ENCODE results near the gene IMPG1. TPM values are rescaled to one million over a fixed set of nuclear protein-coding genes. Genes with fewer than 3 reads are reported as not detected.

IMPG1 gene
- total RNA-seq, 1 donor from 2014 or later, result not detected

DNA sequence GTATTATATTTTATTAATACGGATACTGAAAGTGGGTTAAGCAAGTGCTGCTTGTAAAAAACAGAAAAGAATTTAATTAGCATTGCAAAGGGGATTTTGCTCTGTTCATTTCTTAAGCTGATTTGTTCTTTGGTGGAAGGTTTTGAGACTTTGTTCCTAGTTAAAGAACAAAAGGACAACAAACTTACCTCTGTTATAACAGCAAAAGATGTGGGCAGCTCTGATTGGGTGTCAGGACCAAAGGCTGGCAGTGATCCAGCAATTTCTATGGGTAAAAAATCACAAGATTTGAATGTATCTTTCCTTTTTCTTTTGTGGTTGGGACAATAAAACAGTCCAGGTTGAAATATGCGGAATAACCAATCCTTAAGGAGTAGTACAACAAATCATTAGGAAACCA is 68.8 kb downstream of the IMPG1 start:
- Mint-ChIP-seq H3K4me3 (ENCODE audit: unreplicated experiment) (no peak overlapping the region), H3K9me3 (ENCODE audit: unreplicated experiment) (no peaks in the 10 kb centered on the region), H3K4me1 (ENCODE audit: unreplicated experiment) (no peaks in the 10 kb centered on the region), H3K27me3 (ENCODE audit: unreplicated experiment) (no peaks in the 10 kb centered on the region), H3K36me3 (ENCODE audit: unreplicated experiment) (no peaks in the 10 kb centered on the region), H3K27ac (ENCODE audit: unreplicated experiment) (no peak overlapping the region)
- TF ChIP-seq, protein P1, sequence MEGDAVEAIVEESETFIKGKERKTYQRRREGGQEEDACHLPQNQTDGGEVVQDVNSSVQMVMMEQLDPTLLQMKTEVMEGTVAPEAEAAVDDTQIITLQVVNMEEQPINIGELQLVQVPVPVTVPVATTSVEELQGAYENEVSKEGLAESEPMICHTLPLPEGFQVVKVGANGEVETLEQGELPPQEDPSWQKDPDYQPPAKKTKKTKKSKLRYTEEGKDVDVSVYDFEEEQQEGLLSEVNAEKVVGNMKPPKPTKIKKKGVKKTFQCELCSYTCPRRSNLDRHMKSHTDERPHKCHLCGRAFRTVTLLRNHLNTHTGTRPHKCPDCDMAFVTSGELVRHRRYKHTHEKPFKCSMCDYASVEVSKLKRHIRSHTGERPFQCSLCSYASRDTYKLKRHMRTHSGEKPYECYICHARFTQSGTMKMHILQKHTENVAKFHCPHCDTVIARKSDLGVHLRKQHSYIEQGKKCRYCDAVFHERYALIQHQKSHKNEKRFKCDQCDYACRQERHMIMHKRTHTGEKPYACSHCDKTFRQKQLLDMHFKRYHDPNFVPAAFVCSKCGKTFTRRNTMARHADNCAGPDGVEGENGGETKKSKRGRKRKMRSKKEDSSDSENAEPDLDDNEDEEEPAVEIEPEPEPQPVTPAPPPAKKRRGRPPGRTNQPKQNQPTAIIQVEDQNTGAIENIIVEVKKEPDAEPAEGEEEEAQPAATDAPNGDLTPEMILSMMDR (IDR thresholded peaks at IDR 0.05), result no peak
- no peak for DNase-seq (ENCODE audit: extremely low spot score, unreplicated experiment)

DNA sequence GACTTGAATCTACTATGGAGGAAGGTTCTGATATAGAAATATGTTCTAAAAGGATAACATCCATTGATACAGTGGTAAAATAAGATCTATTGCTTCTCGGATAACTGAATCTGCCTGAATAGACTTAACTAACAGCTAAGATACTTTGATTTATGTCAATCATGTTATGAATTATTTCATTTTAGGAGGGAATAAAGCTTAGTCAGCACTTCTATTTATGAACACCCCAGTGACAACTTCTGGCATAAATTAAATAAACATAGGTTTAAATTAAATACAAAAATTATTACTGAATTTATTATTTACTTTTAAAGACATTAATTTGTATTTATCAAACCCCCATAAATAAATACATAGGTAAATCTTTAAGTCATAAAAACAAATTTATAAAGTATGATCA is 69.3 kb downstream of the IMPG1 start:
- H3K36me3 Mint-ChIP-seq (ENCODE audit: unreplicated experiment), result no peaks in the 10 kb centered on the region
- TF ChIP-seq, protein P1 (IDR thresholded peaks at IDR 0.05), result no peak
- DNase-seq (ENCODE audit: extremely low spot score, unreplicated experiment), result no peak
- no peaks in the 10 kb centered on the region for H3K27me3 Mint-ChIP-seq (ENCODE audit: unreplicated experiment)
- H3K4me1 Mint-ChIP-seq (ENCODE audit: unreplicated experiment), result no peaks in the 10 kb centered on the region
- H3K27ac Mint-ChIP-seq (ENCODE audit: unreplicated experiment), result no peak overlapping the region
- H3K9me3 Mint-ChIP-seq (ENCODE audit: unreplicated experiment), result no peaks in the 10 kb centered on the region
- H3K4me3 Mint-ChIP-seq (ENCODE audit: unreplicated experiment), result no peak overlapping the region

DNA sequence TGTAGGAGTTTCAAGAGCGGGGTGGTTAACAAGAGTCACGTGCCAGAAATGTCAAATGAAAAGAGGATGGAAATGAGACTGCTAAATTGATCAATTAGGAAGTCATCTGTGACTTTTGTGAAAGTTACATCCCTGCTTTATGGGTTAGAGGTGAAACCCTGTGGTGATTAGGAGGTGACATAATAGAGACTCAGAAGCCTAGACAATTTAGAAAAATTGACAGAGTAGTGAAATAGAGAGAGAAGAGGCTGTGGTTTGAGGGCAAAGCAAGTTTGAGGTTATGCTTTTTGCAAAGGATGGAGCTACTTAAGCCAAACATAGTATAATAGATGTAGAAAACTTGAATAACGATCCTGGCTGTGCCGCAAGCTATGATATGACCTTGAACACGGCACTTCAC is 71.8 kb downstream of the IMPG1 start:
- Mint-ChIP-seq H3K9me3 (ENCODE audit: unreplicated experiment) (no peaks in the 10 kb centered on the region), H3K4me1 (ENCODE audit: unreplicated experiment) (peaks cover 2% of the 10 kb centered on the region), H3K4me3 (ENCODE audit: unreplicated experiment) (no peak overlapping the region), H3K27me3 (ENCODE audit: unreplicated experiment) (peaks cover 3% of the 10 kb centered on the region), H3K27ac (ENCODE audit: unreplicated experiment) (no peak overlapping the region), H3K36me3 (ENCODE audit: unreplicated experiment) (no peaks in the 10 kb centered on the region)
- no peak for DNase-seq (ENCODE audit: extremely low spot score, unreplicated experiment)
- TF ChIP-seq, protein P1 (IDR thresholded peaks at IDR 0.05), result no peak

DNA sequence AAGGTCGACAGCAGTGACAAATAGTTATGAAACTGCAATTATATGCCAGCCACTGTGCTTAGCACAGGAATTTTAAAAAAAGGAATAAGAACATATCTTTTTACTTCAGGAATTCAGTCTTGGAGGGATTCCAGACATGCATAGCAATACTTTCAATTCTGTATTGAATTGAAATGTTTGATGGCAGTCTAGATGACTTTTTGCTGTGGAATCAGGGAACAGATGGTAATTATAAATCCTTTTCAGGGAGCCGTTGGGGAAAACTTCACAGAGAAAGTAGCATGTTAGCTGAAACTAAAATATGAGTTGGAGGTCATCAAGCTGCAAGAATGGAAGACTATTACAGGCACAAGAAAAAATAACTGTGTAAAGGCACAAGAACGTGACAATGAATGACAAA is 74.8 kb downstream of the IMPG1 start:
- TF ChIP-seq, protein P1 (IDR thresholded peaks at IDR 0.05), result no peak
- H3K36me3 Mint-ChIP-seq (ENCODE audit: unreplicated experiment), result no peaks in the 10 kb centered on the region
- H3K27ac Mint-ChIP-seq (ENCODE audit: unreplicated experiment), result no peak overlapping the region
- H3K4me1 Mint-ChIP-seq (ENCODE audit: unreplicated experiment), result peaks cover 2% of the 10 kb centered on the region
- no peak overlapping the region for H3K4me3 Mint-ChIP-seq (ENCODE audit: unreplicated experiment)
- H3K27me3 Mint-ChIP-seq (ENCODE audit: unreplicated experiment), result peaks cover 4% of the 10 kb centered on the region
- no peak for DNase-seq (ENCODE audit: extremely low spot score, unreplicated experiment)
- H3K9me3 Mint-ChIP-seq (ENCODE audit: unreplicated experiment), result no peaks in the 10 kb centered on the region

DNA sequence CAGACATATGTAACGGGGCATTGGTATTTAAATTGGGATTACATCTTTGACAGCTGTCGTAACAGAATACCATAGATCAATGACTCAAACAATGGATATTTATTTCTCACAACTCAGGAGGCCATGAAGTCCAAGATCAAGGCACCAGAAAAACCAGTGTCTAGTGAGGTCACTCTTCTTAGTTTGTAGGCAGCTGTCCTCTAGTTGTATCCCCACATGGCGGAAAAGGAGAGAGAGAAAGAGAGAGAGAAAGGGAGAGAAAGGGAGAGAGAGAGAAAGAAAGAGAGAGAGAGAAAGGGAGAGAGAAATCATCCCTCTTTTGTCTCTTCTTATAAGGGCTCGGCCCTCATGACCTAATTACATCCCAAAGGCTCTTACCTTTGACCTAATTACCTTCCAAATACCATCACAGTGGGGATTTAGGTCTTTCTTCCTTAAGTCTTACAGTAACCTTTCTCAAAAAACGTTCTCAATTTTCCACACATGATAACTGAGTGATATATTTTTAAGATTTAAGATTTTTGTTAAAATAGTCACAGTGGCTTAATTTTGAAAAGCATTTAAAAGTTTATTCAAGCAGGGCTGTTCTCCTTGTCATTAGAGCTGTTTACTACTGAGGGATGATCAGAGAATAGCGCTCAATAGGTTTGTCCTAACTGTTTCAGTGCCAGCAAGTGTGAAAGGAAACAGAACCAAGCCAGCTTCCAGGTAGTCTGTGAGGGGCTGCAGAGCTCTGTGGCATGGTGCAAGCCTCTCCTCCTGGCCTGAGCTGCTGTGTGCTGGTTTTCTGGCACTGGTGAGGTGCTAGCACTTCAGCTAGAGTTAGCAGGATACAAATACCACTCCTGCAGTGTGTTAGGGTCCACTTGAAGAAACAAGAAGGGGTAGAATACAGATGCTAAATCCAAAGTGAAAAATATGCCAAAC is 79.0 kb downstream of the IMPG1 start:
- no peaks in the 10 kb centered on the region for H3K9me3 Mint-ChIP-seq (ENCODE audit: unreplicated experiment)
- TF ChIP-seq, protein P1 (IDR thresholded peaks at IDR 0.05), result no peak
- no peak overlapping the region for H3K27ac Mint-ChIP-seq (ENCODE audit: unreplicated experiment)
- peaks cover 10% of the 10 kb centered on the region for H3K27me3 Mint-ChIP-seq (ENCODE audit: unreplicated experiment)
- H3K4me3 Mint-ChIP-seq (ENCODE audit: unreplicated experiment), result no peak overlapping the region
- peaks cover 2% of the 10 kb centered on the region for H3K4me1 Mint-ChIP-seq (ENCODE audit: unreplicated experiment)
- DNase-seq (ENCODE audit: extremely low spot score, unreplicated experiment), result no peak
- H3K36me3 Mint-ChIP-seq (ENCODE audit: unreplicated experiment), result no peaks in the 10 kb centered on the region
